Activated CD4-positive, alpha-beta memory T cell treated with anti-CD3 and anti-CD28 coated beads, Interleukin-2, amount 10 ng/mL, durations not matched to agents 7 days and 5 days (primary cell): ENCODE results near the gene ZER1. TPM values are rescaled to one million over a fixed set of nuclear protein-coding genes. Genes with fewer than 3 reads are reported as not detected.

Experiments
- CTCF ChIA-PET: fragments of 350-600 bp; sonication (Branson Sonifier 250); formaldehyde crosslinking; loops from one replicate; lab custom pipeline; 2021; ENCODE audit warnings: antibody characterized with exemption, inconsistent platforms; lab: Charles Lee
- POLR2A ChIA-PET: fragments of 350-600 bp; sonication (Branson Sonifier 250); formaldehyde crosslinking; loops from one replicate; lab custom pipeline; 2021; ENCODE audit warnings: antibody characterized with exemption; lab: Charles Lee
- DNase-seq: peaks from one replicate; pipeline ENCODE4 v3.0.0-alpha.2; 2020
- H3K27ac Mint-ChIP-seq: one replicate; pipeline ENCODE4 v1.8.0; 2021; ENCODE audit warnings: mild to moderate bottlenecking, mixed read lengths
- H3K27me3 Mint-ChIP-seq: one replicate; pipeline ENCODE4 v1.8.0; 2021; ENCODE audit warnings: mixed read lengths
- H3K36me3 Mint-ChIP-seq: one replicate; pipeline ENCODE4 v1.8.0; 2021; ENCODE audit warnings: low read depth, mixed read lengths
- H3K4me1 Mint-ChIP-seq: one replicate; pipeline ENCODE4 v1.8.0; 2021; ENCODE audit warnings: mixed read lengths
- H3K4me3 Mint-ChIP-seq: one replicate; pipeline ENCODE4 v1.8.0; 2021; ENCODE audit warnings: mild to moderate bottlenecking, mixed read lengths
- H3K9me3 Mint-ChIP-seq: one replicate; pipeline ENCODE4 v1.8.0; 2021; ENCODE audit warnings: mixed read lengths
- total RNA-seq, 2 experiments: library from RNA; stranded (reverse); gene quantifications; one replicate each; pipeline ENCODE4 v1.2.3, GENCODE V29; 2021

The ZER1 gene
- total RNA-seq, 2 experiments from 2014 or later: 24.1 to 24.4 TPM

- Mint-ChIP-seq H3K4me3 (no peak overlapping the region), H3K4me1 (peaks cover 27% of the 10 kb centered on the region), H3K9me3 (no peaks in the 10 kb centered on the region), H3K27ac (no peak overlapping the region), H3K27me3 (no peaks in the 10 kb centered on the region), H3K36me3 (peaks cover 9% of the 10 kb centered on the region)
- no peak for DNase-seq
- POLR2A ChIA-PET: no interaction called here
- CTCF ChIA-PET: no interaction called here
These were observed 41.8 kb downstream of the ZER1 start for GRCh38 chr9:128729766-128730517.

GRCh38 chr9:128729302-128729701 is 42.4 kb downstream of the ZER1 start:
- Mint-ChIP-seq H3K27me3 (no peaks in the 10 kb centered on the region), H3K4me1 (peaks cover 32% of the 10 kb centered on the region), H3K27ac (no peak overlapping the region), H3K9me3 (no peaks in the 10 kb centered on the region), H3K4me3 (no peak overlapping the region), H3K36me3 (peaks cover 10% of the 10 kb centered on the region)
- DNase-seq: no peak
- POLR2A ChIA-PET: no interaction called here
- CTCF ChIA-PET: no interaction called here

- DNase-seq: no peak
- Mint-ChIP-seq H3K4me1 (peaks cover 38% of the 10 kb centered on the region), H3K4me3 (no peak overlapping the region), H3K36me3 (peaks cover 10% of the 10 kb centered on the region), H3K27ac (no peak overlapping the region), H3K9me3 (no peaks in the 10 kb centered on the region), H3K27me3 (no peaks in the 10 kb centered on the region)
- POLR2A ChIA-PET: interaction anchor here (1.1 kb wide), 1 partner anchor 91 kb away, joined by 3 read pairs; no protein-coding TSS in a partner anchor
- CTCF ChIA-PET: no interaction called here
These were observed 43.4 kb downstream of the ZER1 start for GRCh38 chr9:128728298-128728697.

GRCh38 chr9:128727640-128728248 is 44.0 kb downstream of the ZER1 start:
- POLR2A ChIA-PET: interaction anchor here (1.1 kb wide), 1 partner anchor 91 kb away, joined by 3 read pairs; no protein-coding TSS in a partner anchor

GRCh38 chr9:128724744-128725211 is 46.9 kb downstream of the ZER1 start:
- Mint-ChIP-seq H3K27me3 (no peaks in the 10 kb centered on the region), H3K4me1 (peaks cover 46% of the 10 kb centered on the region), H3K36me3 (peaks cover 32% of the 10 kb centered on the region), H3K27ac (peak overlapping the region; percentile 87), H3K9me3 (no peaks in the 10 kb centered on the region), H3K4me3 (peak overlapping the region; percentile 97)
- DNase-seq: peak; percentile 64
- ChIA-PET POLR2A (interaction anchor here (0.7 to 3.1 kb wide), 28 partner anchors 8 to 383 kb away, joined by 3 to 28 read pairs (median 5); partner anchors contain the start of genes DYNC2I2, ENDOG, PKN3 and SET), CTCF (interaction anchor here (0.9 to 1.9 kb wide), 8 partner anchors 10 to 362 kb away, joined by 3 to 12 read pairs (median 4); partner anchors contain the start of genes ENDOG and PKN3)

More at GRCh38 chr9:128727640-128728248, 44.0 kb downstream of the ZER1 start:
- H3K36me3 Mint-ChIP-seq: peaks cover 8% of the 10 kb centered on the region
- CTCF ChIA-PET: no interaction called here
- H3K4me1 Mint-ChIP-seq: peaks cover 41% of the 10 kb centered on the region
- no peaks in the 10 kb centered on the region for H3K27me3 Mint-ChIP-seq
- no peak for DNase-seq
- no peak overlapping the region for H3K27ac Mint-ChIP-seq
- no peaks in the 10 kb centered on the region for H3K9me3 Mint-ChIP-seq
- H3K4me3 Mint-ChIP-seq: no peak overlapping the region

GRCh38 chr9:128723866-128724743 is 47.6 kb downstream of the ZER1 start, which contains the start of gene ZDHHC12:
Gene ZDHHC12, minus strand, starts transcription at chr9:128724127. Its CDS starts 34 bp downstream, at chr9:128724093.
- Mint-ChIP-seq H3K4me1 (peaks cover 46% of the 10 kb centered on the region), H3K36me3 (peaks cover 32% of the 10 kb centered on the region), H3K27ac (peak within 1 kb of the TSS; percentile 87), H3K4me3 (peak within 1 kb of the TSS; percentile 97), H3K27me3 (no peaks in the 10 kb centered on the region), H3K9me3 (no peaks in the 10 kb centered on the region)
- ChIA-PET POLR2A (interaction anchor here (0.7 to 3.1 kb wide), 31 partner anchors 9 to 383 kb away, joined by 3 to 28 read pairs (median 5); partner anchors contain the start of genes DOLK, DYNC2I2, ENDOG and KYAT1), CTCF (interaction anchor here (0.8 to 1.9 kb wide), 9 partner anchors 11 to 362 kb away, joined by 3 to 12 read pairs (median 4); partner anchors contain the start of genes ENDOG and PKN3)
- DNase-seq: peak; percentile 100

GRCh38 chr9:128723352-128723865 is 48.3 kb downstream of the ZER1 start:
- POLR2A ChIA-PET: interaction anchor here (0.8 to 3.1 kb wide), 23 partner anchors 9 to 382 kb away, joined by 3 to 28 read pairs (median 6); partner anchors contain the start of genes DOLK, ENDOG, NUP188 and SET
- no peaks in the 10 kb centered on the region for H3K9me3 Mint-ChIP-seq
- H3K27ac Mint-ChIP-seq: peak overlapping the region; percentile 87
- no peaks in the 10 kb centered on the region for H3K27me3 Mint-ChIP-seq
- H3K36me3 Mint-ChIP-seq: peaks cover 32% of the 10 kb centered on the region
- CTCF ChIA-PET: interaction anchor here (0.8 to 1.0 kb wide), 3 partner anchors 21 to 75 kb away, joined by 4 to 8 read pairs (median 5); partner anchors contain the start of gene PKN3
- H3K4me3 Mint-ChIP-seq: peak overlapping the region; percentile 97
- peaks cover 46% of the 10 kb centered on the region for H3K4me1 Mint-ChIP-seq
- DNase-seq: no peak

- POLR2A ChIA-PET: interaction anchor here (1.0 to 2.8 kb wide), 5 partner anchors 8 to 305 kb away, joined by 3 to 24 read pairs (median 8); partner anchors contain the start of genes SET and SH3GLB2
- CTCF ChIA-PET: no interaction called here
- H3K4me3 Mint-ChIP-seq: peak overlapping the region; percentile 97
These were observed 49.1 kb downstream of the ZER1 start for GRCh38 chr9:128722380-128723351.

GRCh38 chr9:128721487-128722010 is 50.2 kb downstream of the ZER1 start:
- Mint-ChIP-seq H3K4me3 (peak overlapping the region; percentile 97), H3K27ac (no peak overlapping the region), H3K4me1 (peaks cover 36% of the 10 kb centered on the region), H3K27me3 (no peaks in the 10 kb centered on the region), H3K36me3 (peaks cover 32% of the 10 kb centered on the region), H3K9me3 (no peaks in the 10 kb centered on the region)
- DNase-seq: no peak
- POLR2A ChIA-PET: interaction anchor here (1.0 kb wide), 1 partner anchor 15 kb away, joined by 3 read pairs; no protein-coding TSS in a partner anchor
- CTCF ChIA-PET: no interaction called here

More at GRCh38 chr9:128722380-128723351, 49.1 kb downstream of the ZER1 start:
- DNase-seq: no peak
- no peaks in the 10 kb centered on the region for H3K9me3 Mint-ChIP-seq
- peaks cover 32% of the 10 kb centered on the region for H3K36me3 Mint-ChIP-seq
- no peaks in the 10 kb centered on the region for H3K27me3 Mint-ChIP-seq
- peak overlapping the region; percentile 87 for H3K27ac Mint-ChIP-seq
- H3K4me1 Mint-ChIP-seq: peaks cover 44% of the 10 kb centered on the region

- Mint-ChIP-seq H3K36me3 (peaks cover 32% of the 10 kb centered on the region), H3K9me3 (no peaks in the 10 kb centered on the region), H3K27ac (no peak overlapping the region), H3K4me3 (no peak overlapping the region), H3K4me1 (peaks cover 32% of the 10 kb centered on the region), H3K27me3 (no peaks in the 10 kb centered on the region)
- CTCF ChIA-PET: no interaction called here
- POLR2A ChIA-PET: no interaction called here
- DNase-seq: no peak
These were observed 50.8 kb downstream of the ZER1 start for GRCh38 chr9:128720841-128721486.
